ENCODE results near the gene HSD17B12. TPM values are rescaled to one million over a fixed set of nuclear protein-coding genes. Genes with fewer than 3 reads are reported as not detected.

HSD17B12 gene
- total RNA-seq, 1 donor = 76.5 TPM

DNA sequence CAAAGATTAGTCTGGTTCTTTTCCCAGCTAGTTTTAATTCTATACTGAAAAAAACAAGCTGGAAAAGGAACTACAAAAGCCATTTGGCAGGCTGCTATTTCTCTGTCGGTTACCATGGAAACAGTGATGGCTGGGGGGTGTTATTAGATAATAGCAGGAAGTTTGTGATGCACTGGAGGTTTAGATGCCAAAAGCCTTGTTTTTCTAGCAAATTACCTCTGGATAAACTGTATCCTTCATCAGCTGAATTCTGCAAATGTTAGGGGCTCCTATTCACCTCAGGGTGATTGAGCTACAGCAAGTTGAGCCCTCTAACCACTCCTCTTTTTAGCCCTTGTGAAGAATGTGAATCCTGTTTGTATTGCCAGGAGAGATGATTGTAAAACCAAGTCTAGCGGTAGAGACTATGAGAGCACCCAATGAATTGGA is 225.3 kb downstream of the HSD17B12 start:
- H3K4me3 ChIP-seq (ENCODE audit: low read depth, low read length) = no peak overlapping the region
- DNase-seq (ENCODE audit: low read depth) = peak; percentile 71
- TF ChIP-seq CTCF (IDR thresholded peaks at IDR 0.05; ENCODE audit: insufficient read depth, low read length) = no peak

Small RNAs within 50 kb of the gene (small RNA-seq; reads per million reads assigned to genes)
- gene PHBP2 = not detected
- not detected for gene RPL23AP63

Other genes starting within 250 kb of the HSD17B12 start
- 36.7 and 47.1 TPM in 2 replicates for gene ALKBH3, start 200.1 kb downstream of the HSD17B12 start, total RNA-seq (ENCODE audit: low replicate concordance)

Data from fibroblast of the aortic adventitia (primary cell).